Neural cell (in vitro differentiated cells): ENCODE data around the gene ST3GAL3.

ENCODE experiments used
- SMC3 ChIP-seq: fragments of 450-650 bp; conservative IDR thresholded peaks from 2 replicates; pipeline ENCODE4 v1.6.1; 2014; ENCODE audit warnings: antibody characterized with exemption, mild to moderate bottlenecking, moderate library complexity; ENCODE audit not compliant: poor library complexity
- TAF1 ChIP-seq: IDR thresholded peaks from 2 replicates; pipeline ENCODE4 v1.6.1; 2012; ENCODE audit warnings: low read depth
- TF ChIP-seq, protein P1 (sequence below): fragments of 450-650 bp; IDR thresholded peaks from 2 replicates; pipeline ENCODE4 v1.5.1; 2014; ENCODE audit warnings: antibody characterized with exemption, mild to moderate bottlenecking, moderate library complexity; ENCODE audit not compliant: poor library complexity, severe bottlenecking

GRCh38 chr1:43819357-43819756 lies 112.0 kb downstream of the ST3GAL3 start:
- TF ChIP-seq, protein P1, sequence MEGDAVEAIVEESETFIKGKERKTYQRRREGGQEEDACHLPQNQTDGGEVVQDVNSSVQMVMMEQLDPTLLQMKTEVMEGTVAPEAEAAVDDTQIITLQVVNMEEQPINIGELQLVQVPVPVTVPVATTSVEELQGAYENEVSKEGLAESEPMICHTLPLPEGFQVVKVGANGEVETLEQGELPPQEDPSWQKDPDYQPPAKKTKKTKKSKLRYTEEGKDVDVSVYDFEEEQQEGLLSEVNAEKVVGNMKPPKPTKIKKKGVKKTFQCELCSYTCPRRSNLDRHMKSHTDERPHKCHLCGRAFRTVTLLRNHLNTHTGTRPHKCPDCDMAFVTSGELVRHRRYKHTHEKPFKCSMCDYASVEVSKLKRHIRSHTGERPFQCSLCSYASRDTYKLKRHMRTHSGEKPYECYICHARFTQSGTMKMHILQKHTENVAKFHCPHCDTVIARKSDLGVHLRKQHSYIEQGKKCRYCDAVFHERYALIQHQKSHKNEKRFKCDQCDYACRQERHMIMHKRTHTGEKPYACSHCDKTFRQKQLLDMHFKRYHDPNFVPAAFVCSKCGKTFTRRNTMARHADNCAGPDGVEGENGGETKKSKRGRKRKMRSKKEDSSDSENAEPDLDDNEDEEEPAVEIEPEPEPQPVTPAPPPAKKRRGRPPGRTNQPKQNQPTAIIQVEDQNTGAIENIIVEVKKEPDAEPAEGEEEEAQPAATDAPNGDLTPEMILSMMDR: no peak
- TF ChIP-seq TAF1 (no peak), SMC3 (no peak)
